ENCODE measurements around the gene REC8. TPM values are rescaled to one million over a fixed set of nuclear protein-coding genes. Genes with fewer than 3 reads are reported as not detected.

Gene REC8
- total RNA-seq, 1 donor from 2014 or later: 2.1 TPM

- Histone ChIP-seq H3K36me3 (ENCODE audit: control insufficient read depth in 3 of 3, insufficient read depth in 3 of 3, low read length in 3 of 3) (peaks cover 77 to 81% (median 78%) of the 10 kb centered on the region in 3 donors), H3K4me3 (ENCODE audit: low read length in 3 of 3) (no peak overlapping the region), H3K27me3 (ENCODE audit: control insufficient read depth in 3 of 3, insufficient read depth in 3 of 3, low read length in 3 of 3) (no peaks in the 10 kb centered on the region)
Measured at GRCh38 chr14:24182110-24182882, 10.4 kb downstream of the REC8 start.

DNA sequence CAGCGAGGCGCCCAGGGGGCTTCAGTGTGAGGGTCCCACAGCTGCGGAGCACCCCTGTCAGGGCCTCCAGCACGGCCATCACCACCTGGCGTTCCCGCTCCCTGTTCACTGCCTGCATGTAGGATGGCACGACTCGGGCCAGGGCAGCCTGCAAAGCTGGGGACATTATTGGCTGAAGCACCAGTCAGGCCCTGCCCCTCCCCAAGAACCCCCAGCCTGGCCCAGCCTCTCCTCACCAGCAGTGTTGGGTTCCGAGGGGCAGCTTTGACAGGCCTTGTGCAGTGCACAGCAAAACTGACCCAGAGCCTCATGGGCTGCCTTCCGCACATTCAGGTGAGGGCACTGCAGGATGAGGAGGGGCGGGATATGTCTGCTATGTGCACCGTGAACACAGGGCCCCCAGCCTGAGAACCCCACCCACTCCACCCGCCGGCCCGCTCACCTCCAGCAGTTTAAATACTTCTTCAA, 11.2 kb downstream of the REC8 start:
- H3K27ac ChIP-seq (ENCODE audit: low read depth, low read length): no peak overlapping the region
- H3K9me3 ChIP-seq (ENCODE audit: control insufficient read depth in 3 of 3, low read length in 3 of 3): no peaks in the 10 kb centered on the region
- H3K36me3 ChIP-seq (ENCODE audit: control insufficient read depth in 3 of 3, insufficient read depth in 3 of 3, low read length in 3 of 3): peaks cover 74 to 81% (median 78%) of the 10 kb centered on the region in 3 donors
- peak overlapping the region in 1 of 3 donors; percentile 16 for H3K9ac ChIP-seq (ENCODE audit: low read depth in 1 of 3, low read length in 3 of 3)
- no peaks in the 10 kb centered on the region for H3K27me3 ChIP-seq (ENCODE audit: control insufficient read depth in 3 of 3, insufficient read depth in 3 of 3, low read length in 3 of 3)
- H3K4me1 ChIP-seq (ENCODE audit: control insufficient read depth in 3 of 3, insufficient read depth in 3 of 3, low read length in 3 of 3): peaks cover 24 to 34% (median 30%) of the 10 kb centered on the region in 3 donors
- no peak overlapping the region for H3K4me3 ChIP-seq (ENCODE audit: low read length in 3 of 3)

More at GRCh38 chr14:24182110-24182882, 10.4 kb downstream of the REC8 start:
- Histone ChIP-seq H3K9ac (ENCODE audit: low read depth in 1 of 3, low read length in 3 of 3) (no peak overlapping the region), H3K9me3 (ENCODE audit: control insufficient read depth in 3 of 3, low read length in 3 of 3) (no peaks in the 10 kb centered on the region), H3K27ac (ENCODE audit: low read depth, low read length) (no peak overlapping the region), H3K4me1 (ENCODE audit: control insufficient read depth in 3 of 3, insufficient read depth in 3 of 3, low read length in 3 of 3) (peaks cover 17 to 26% (median 22%) of the 10 kb centered on the region in 3 donors)

DNA sequence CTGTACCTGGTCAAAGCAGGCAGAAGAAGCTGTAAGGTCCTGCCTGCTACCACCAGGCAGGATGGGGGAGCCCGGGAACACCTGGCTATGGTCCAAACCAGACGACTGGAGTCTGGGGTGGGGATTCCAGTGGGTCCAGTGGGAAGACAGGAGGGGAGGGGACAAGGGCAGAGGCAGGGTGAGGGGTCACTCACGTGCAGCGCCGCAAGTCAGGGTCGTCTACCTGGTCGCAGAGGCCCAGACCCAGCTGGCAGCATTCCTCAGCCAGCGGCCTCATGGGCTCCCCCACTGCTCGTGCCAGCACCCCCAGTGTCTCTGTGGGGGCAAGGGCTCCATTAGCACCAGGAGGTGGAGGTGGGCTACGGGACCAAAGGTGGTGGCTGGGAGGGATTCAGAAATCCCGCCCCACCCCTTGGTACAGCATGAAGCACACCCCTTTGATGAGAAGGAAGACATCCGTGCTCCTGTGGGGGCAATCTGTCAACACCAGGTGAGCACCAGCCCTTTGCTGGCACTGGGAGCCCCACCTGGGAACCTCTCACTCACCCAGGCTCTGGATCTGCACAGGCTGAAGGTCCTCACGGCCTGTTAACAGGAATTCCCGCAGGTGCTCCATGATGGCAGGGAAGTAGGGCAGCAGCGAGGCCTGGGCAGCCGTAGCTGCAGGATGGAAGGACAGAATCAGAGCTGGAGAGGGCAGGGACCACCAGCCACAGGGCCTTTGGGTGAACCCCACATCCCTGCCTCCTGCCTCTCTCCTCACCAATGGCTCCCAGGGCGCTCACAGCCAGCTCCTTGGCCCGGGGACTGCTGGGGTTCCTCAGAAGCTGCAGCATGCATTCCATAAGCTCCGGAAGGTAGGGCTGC, 12.5 kb downstream of the REC8 start:
- no peaks in the 10 kb centered on the region for H3K27me3 ChIP-seq (ENCODE audit: control insufficient read depth in 3 of 3, insufficient read depth in 3 of 3, low read length in 3 of 3)
- no peak overlapping the region for H3K4me3 ChIP-seq (ENCODE audit: low read length in 3 of 3)
- peaks cover 68 to 71% (median 69%) of the 10 kb centered on the region in 3 donors for H3K36me3 ChIP-seq (ENCODE audit: control insufficient read depth in 3 of 3, insufficient read depth in 3 of 3, low read length in 3 of 3)
- no peaks in the 10 kb centered on the region for H3K9me3 ChIP-seq (ENCODE audit: control insufficient read depth in 3 of 3, low read length in 3 of 3)
- H3K9ac ChIP-seq (ENCODE audit: low read depth in 1 of 3, low read length in 3 of 3): no peak overlapping the region
- H3K4me1 ChIP-seq (ENCODE audit: control insufficient read depth in 3 of 3, insufficient read depth in 3 of 3, low read length in 3 of 3): peaks cover 29 to 34% (median 32%) of the 10 kb centered on the region in 3 donors
- no peak overlapping the region for H3K27ac ChIP-seq (ENCODE audit: low read depth, low read length)

DNA sequence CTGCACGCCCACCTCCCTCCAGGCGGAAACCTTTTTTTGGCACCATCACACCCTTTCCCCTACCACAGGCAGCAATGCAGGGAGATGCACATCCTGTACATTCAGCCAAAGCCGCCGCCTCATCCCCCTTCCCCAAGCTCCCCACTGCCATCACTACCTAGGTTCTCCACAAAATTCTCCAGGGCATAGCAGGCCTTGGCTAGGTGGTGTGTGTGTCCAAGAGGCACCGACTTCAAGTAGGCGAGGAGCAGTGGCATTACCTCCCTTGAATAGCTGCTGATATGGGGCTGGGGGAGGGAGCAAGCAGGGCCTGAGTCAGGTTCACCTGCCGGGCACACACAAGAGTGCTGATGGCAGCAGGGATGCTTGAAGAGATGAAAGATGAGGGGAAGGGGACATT, 13.1 kb downstream of the REC8 start:
- Histone ChIP-seq H3K4me3 (ENCODE audit: low read length in 3 of 3) (no peak overlapping the region), H3K27me3 (ENCODE audit: control insufficient read depth in 3 of 3, insufficient read depth in 3 of 3, low read length in 3 of 3) (no peaks in the 10 kb centered on the region), H3K4me1 (ENCODE audit: control insufficient read depth in 3 of 3, insufficient read depth in 3 of 3, low read length in 3 of 3) (peaks cover 23 to 27% (median 26%) of the 10 kb centered on the region in 3 donors), H3K36me3 (ENCODE audit: control insufficient read depth in 3 of 3, insufficient read depth in 3 of 3, low read length in 3 of 3) (peaks cover 66 to 69% (median 67%) of the 10 kb centered on the region in 3 donors), H3K9me3 (ENCODE audit: control insufficient read depth in 3 of 3, low read length in 3 of 3) (no peaks in the 10 kb centered on the region), H3K9ac (ENCODE audit: low read depth in 1 of 3, low read length in 3 of 3) (no peak overlapping the region), H3K27ac (ENCODE audit: low read depth, low read length) (no peak overlapping the region)

- Histone ChIP-seq H3K27ac (ENCODE audit: low read depth, low read length) (no peak overlapping the region), H3K4me3 (ENCODE audit: low read length in 3 of 3) (no peak overlapping the region), H3K27me3 (ENCODE audit: control insufficient read depth in 3 of 3, insufficient read depth in 3 of 3, low read length in 3 of 3) (no peaks in the 10 kb centered on the region), H3K9ac (ENCODE audit: low read depth in 1 of 3, low read length in 3 of 3) (no peak overlapping the region), H3K9me3 (ENCODE audit: control insufficient read depth in 3 of 3, low read length in 3 of 3) (no peaks in the 10 kb centered on the region), H3K36me3 (ENCODE audit: control insufficient read depth in 3 of 3, insufficient read depth in 3 of 3, low read length in 3 of 3) (peaks cover 61 to 69% (median 64%) of the 10 kb centered on the region in 3 donors), H3K4me1 (ENCODE audit: control insufficient read depth in 3 of 3, insufficient read depth in 3 of 3, low read length in 3 of 3) (peaks cover 16 to 21% (median 19%) of the 10 kb centered on the region in 3 donors)
Measured at GRCh38 chr14:24185741-24186140, 13.9 kb downstream of the REC8 start.

DNA sequence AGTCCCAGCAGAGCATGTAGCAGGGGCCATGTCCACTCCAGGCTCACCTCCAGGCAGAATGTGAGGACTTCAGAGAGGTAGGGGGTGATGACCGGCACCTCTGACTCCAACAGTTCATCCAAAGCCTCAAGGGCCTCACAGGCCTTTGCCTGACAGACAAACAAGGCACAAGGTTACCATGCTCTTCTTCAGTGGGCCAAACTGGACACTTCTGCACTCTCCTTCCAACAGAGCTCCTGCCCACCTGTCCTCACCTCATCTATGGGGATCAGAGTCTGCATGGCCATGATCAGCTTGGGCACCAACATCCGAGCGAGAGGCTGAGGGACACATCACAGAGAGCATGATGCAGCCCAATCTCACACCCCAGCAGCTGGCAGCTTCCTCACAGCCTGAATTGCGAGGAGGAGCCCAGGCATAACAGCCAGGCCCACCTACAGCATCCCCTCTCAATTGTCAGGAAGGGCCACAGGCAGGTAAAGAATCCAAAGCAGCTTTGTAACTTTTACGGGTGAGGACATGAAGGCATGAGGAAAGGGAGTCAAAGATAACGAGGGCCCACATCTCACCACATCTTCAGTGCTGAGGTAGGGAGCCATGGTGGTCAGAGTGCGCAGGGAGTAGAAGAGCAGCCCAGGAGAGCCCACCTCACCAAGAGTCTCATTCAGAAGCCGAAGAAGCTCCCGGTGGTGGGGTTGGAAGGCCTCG, 15.1 kb downstream of the REC8 start:
- no peak overlapping the region for H3K27ac ChIP-seq (ENCODE audit: low read depth, low read length)

GRCh38 chr14:24187539-24187915, 15.6 kb downstream of the REC8 start:
- peak overlapping the region; percentile 79 to 87 (median 86) for H3K9ac ChIP-seq (ENCODE audit: low read depth in 1 of 3, low read length in 3 of 3)
- H3K4me3 ChIP-seq (ENCODE audit: low read length in 3 of 3): peak overlapping the region; percentile 75 to 84 (median 83)
- peak overlapping the region; percentile 83 for H3K27ac ChIP-seq (ENCODE audit: low read depth, low read length)
- H3K9me3 ChIP-seq (ENCODE audit: control insufficient read depth in 3 of 3, low read length in 3 of 3): no peaks in the 10 kb centered on the region
- H3K4me1 ChIP-seq (ENCODE audit: control insufficient read depth in 3 of 3, insufficient read depth in 3 of 3, low read length in 3 of 3): peaks cover 16 to 21% (median 20%) of the 10 kb centered on the region in 3 donors
- H3K36me3 ChIP-seq (ENCODE audit: control insufficient read depth in 3 of 3, insufficient read depth in 3 of 3, low read length in 3 of 3): peaks cover 56 to 65% (median 61%) of the 10 kb centered on the region in 3 donors
- no peaks in the 10 kb centered on the region for H3K27me3 ChIP-seq (ENCODE audit: control insufficient read depth in 3 of 3, insufficient read depth in 3 of 3, low read length in 3 of 3)

More for the DNA sequence above, 15.1 kb downstream of the REC8 start:
- peak overlapping the region in 2 of 3 donors; percentile 79 to 86 for H3K9ac ChIP-seq (ENCODE audit: low read depth in 1 of 3, low read length in 3 of 3)
- peaks cover 56 to 65% (median 60%) of the 10 kb centered on the region in 3 donors for H3K36me3 ChIP-seq (ENCODE audit: control insufficient read depth in 3 of 3, insufficient read depth in 3 of 3, low read length in 3 of 3)
- peak overlapping the region in 1 of 3 donors; percentile 84 for H3K4me3 ChIP-seq (ENCODE audit: low read length in 3 of 3)
- peaks cover 16 to 21% (median 19%) of the 10 kb centered on the region in 3 donors for H3K4me1 ChIP-seq (ENCODE audit: control insufficient read depth in 3 of 3, insufficient read depth in 3 of 3, low read length in 3 of 3)
- no peaks in the 10 kb centered on the region for H3K9me3 ChIP-seq (ENCODE audit: control insufficient read depth in 3 of 3, low read length in 3 of 3)
- H3K27me3 ChIP-seq (ENCODE audit: control insufficient read depth in 3 of 3, insufficient read depth in 3 of 3, low read length in 3 of 3): no peaks in the 10 kb centered on the region

DNA sequence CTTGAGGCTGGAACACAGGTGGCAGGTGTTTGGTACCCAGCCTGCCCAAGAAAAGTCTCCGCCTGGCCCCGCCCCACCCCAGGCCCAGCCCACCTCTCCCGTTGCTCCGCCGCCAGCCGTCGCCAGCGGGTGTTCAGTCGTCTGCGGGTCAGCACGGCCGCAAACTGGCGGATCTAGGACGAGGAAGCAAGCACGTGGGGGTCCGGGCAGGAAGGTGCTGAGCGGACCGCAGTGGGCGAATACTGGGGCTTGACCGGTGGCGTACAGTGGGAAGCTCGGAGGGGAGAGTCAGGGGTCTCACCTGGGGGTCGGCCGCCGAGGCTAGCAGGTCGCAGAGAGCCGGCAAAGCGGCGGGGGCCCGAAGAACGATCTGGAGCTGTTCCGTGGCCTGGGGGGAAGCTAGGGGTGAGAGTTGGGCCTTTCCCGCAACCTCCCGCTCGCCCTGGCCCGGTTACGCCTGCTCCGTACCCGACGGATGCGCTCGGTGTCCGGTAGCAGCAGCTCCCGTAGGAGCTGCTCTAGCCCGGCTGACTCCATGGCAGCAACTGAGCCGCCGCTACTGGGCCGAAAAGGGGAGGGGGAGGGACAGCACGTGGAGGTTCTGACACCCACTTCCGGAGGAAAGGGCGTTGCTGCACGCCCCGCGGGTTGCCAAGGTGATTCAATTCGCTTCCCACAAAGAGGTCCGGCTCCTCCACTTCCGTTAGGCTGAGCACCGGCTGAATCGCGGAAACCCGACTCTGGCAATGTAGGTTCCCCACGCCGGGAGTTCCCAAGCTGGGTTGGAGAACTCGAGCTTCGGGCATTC, 16.6 kb downstream of the REC8 start, which contains the start of gene IPO4:
Gene IPO4, minus strand, starts transcription at position 566 of the 808 bp plus-strand sequence. Its CDS starts 29 bp downstream, at position 537.
- peak within 1 kb of the TSS; percentile 83 for H3K27ac ChIP-seq (ENCODE audit: low read depth, low read length)
- H3K9ac ChIP-seq (ENCODE audit: low read depth in 1 of 3, low read length in 3 of 3): peak within 1 kb of the TSS; percentile 79 to 87 (median 86)
- H3K4me3 ChIP-seq (ENCODE audit: low read length in 3 of 3): peak within 1 kb of the TSS; percentile 75 to 84 (median 83)
- peaks cover 16 to 22% (median 21%) of the 10 kb centered on the region in 3 donors for H3K4me1 ChIP-seq (ENCODE audit: control insufficient read depth in 3 of 3, insufficient read depth in 3 of 3, low read length in 3 of 3)
- H3K9me3 ChIP-seq (ENCODE audit: control insufficient read depth in 3 of 3, low read length in 3 of 3): no peaks in the 10 kb centered on the region
- peaks cover 53 to 64% (median 62%) of the 10 kb centered on the region in 3 donors for H3K36me3 ChIP-seq (ENCODE audit: control insufficient read depth in 3 of 3, insufficient read depth in 3 of 3, low read length in 3 of 3)
- H3K27me3 ChIP-seq (ENCODE audit: control insufficient read depth in 3 of 3, insufficient read depth in 3 of 3, low read length in 3 of 3): no peaks in the 10 kb centered on the region

GRCh38 chr14:24189059-24189375, 17.1 kb downstream of the REC8 start:
- peak overlapping the region; percentile 83 for H3K27ac ChIP-seq (ENCODE audit: low read depth, low read length)
- H3K4me1 ChIP-seq (ENCODE audit: control insufficient read depth in 3 of 3, insufficient read depth in 3 of 3, low read length in 3 of 3): peaks cover 16 to 23% (median 23%) of the 10 kb centered on the region in 3 donors
- peak overlapping the region; percentile 75 to 84 (median 83) for H3K4me3 ChIP-seq (ENCODE audit: low read length in 3 of 3)
- peak overlapping the region; percentile 79 to 87 (median 86) for H3K9ac ChIP-seq (ENCODE audit: low read depth in 1 of 3, low read length in 3 of 3)
- H3K27me3 ChIP-seq (ENCODE audit: control insufficient read depth in 3 of 3, insufficient read depth in 3 of 3, low read length in 3 of 3): no peaks in the 10 kb centered on the region
- peaks cover 47 to 60% (median 58%) of the 10 kb centered on the region in 3 donors for H3K36me3 ChIP-seq (ENCODE audit: control insufficient read depth in 3 of 3, insufficient read depth in 3 of 3, low read length in 3 of 3)
- no peaks in the 10 kb centered on the region for H3K9me3 ChIP-seq (ENCODE audit: control insufficient read depth in 3 of 3, low read length in 3 of 3)

Data from skeletal muscle tissue (tissue), 4 donors.